C4-2B (cell line): ENCODE data around the gene GARNL3.

Source experiments
- ZFX ChIP-seq: fragments of 450-650 bp; IDR thresholded peaks from 2 replicates; pipeline ENCODE4 v1.6.1; 2017
- TF ChIP-seq, protein P1 (sequence below): fragments of 450-650 bp; conservative IDR thresholded peaks from 2 replicates; pipeline ENCODE4 v1.5.1; 2017; ENCODE audit warnings: mild to moderate bottlenecking

DNA sequence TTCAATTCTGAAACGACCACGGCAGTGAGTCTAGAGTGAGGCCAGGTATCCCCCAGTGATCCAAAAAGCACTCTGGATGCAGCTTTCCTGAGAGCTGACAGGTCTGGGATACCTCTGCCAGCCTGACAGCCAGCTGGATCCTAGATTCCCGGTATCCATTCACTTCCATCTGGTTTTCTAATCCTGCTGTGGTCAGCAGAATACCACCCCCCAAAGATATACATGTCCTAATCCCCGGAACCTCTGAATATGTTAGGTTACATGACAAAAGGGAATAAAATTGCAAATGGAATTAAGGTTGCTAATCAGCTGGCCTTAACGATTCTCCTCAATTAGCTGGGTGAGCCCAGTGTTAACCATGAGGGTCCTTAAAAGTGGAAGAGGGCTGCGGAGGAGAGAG lies 158.2 kb downstream of the GARNL3 start:
- TF ChIP-seq, protein P1, sequence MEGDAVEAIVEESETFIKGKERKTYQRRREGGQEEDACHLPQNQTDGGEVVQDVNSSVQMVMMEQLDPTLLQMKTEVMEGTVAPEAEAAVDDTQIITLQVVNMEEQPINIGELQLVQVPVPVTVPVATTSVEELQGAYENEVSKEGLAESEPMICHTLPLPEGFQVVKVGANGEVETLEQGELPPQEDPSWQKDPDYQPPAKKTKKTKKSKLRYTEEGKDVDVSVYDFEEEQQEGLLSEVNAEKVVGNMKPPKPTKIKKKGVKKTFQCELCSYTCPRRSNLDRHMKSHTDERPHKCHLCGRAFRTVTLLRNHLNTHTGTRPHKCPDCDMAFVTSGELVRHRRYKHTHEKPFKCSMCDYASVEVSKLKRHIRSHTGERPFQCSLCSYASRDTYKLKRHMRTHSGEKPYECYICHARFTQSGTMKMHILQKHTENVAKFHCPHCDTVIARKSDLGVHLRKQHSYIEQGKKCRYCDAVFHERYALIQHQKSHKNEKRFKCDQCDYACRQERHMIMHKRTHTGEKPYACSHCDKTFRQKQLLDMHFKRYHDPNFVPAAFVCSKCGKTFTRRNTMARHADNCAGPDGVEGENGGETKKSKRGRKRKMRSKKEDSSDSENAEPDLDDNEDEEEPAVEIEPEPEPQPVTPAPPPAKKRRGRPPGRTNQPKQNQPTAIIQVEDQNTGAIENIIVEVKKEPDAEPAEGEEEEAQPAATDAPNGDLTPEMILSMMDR: no peak
- no peak for TF ChIP-seq ZFX
